Measurements from ENCODE around the gene PCDHGB2.
"Not testable (repeated sequence)": the region's sequence is repeated elsewhere in the genome, so short reads cannot be mapped to it uniquely, and the experiment has no call there.

PCDHGB2 gene

DNA sequence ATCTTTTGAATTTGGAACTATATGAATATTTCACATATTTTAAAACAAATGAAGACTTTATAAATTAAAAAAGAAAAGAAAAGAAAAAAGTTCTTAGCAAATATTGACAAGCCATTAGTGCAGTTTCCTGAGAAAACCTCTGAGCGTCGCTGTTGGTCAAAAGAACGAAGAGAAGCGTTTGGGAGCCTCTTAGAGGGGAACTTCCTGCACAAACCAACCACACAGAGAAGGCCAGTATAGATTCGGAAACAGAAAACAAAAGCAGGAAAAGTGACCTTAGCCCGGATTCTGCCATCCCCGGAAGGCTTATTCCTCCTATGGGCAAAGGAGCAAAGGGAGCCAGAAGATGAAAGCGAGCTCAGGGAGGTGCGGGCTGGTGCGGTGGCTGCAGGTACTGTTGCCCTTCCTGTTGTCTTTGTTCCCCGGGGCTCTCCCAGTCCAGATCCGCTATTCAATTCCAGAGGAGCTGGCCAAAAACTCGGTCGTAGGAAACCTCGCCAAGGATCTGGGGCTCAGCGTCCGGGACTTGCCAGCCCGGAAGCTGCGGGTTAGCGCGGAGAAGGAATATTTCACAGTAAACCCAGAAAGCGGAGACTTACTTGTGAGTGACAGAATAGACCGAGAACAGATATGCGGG lies at the start of gene PCDHGB2:
PCDHGB2 (plus strand) TSS at position 205 of the 637 bp plus-strand sequence; CDS start at position 347, 142 bp downstream.
- DNase-seq = peak; percentile 62 to 64

DNA sequence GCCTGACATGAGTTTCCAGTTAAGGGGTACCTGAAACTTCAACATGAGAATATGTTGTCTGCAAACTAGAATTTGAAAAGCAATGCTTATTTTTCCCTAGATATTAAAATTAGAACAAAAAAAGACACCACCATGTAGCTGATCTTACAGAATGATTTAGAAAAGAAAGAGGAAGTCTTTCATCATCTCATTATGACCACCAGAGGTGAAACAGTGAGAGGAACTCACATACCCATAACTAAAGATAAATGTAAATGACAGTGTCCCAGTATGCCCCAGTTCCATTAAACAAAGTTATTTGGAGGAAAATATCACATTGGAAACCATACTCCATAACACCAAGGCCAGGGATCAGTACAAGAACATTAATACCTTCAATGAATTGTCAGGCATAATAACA lies 46.1 kb upstream of the PCDHGB2 start:
- no peak for DNase-seq

DNA sequence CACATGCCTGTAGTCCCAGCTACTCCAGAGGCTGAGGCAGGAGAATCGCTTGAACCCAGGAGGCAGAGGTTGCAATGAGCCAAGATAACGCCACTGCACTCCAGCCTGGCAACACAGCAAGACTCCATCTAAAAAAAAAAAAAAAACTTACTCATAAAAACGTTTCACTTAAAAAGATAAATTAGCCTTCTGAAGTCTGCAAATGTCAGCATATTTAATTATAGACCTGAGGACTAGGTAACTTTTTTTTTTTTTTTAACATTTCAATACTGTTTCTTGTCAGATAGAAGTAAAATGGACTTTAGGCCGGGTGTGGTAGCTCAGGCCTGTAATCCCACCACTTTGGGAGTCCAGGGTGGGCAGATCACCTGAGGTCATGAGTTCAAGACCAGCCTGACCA lies 42.8 kb upstream of the PCDHGB2 start:
- DNase-seq = not testable (repeated sequence)

DNA sequence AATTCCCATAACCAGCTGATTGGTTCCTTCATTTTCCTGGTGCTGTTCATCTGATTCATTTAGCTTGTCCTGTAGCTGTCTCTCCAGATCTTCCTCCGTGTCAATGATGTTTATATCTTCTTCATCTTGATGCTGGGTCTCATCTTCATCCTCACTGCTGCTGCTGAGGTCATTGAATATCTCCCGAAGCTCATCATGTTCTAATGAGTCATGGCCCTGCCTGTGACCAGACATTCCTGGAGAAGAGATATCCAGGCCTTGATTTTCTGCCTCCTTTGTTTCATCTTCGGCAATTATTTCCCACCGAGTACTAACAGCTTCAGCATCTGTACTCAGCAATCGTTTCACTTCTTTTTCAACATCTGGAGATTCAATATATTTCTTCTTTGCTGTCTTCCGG lies 40.6 kb upstream of the PCDHGB2 start:
- no peak for DNase-seq

DNA sequence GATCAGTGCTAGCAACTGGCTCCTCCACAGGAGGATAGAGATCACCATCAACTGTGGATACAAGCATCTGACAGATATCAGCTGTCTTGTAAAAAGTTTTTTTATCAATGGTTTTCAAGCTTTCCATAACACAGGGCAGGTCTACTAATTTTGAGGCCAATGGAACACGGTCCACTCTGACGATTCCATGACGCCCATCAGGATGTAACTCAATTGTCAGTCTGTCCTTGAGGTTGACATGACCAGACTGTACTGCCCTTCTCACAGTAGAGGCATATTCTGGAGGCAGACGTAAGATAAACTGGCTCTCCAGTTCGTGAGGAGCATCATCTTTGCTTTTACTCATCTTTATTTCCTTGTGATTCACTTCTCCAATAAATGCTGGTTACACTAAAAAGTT lies 40.1 kb upstream of the PCDHGB2 start:
- no peak for DNase-seq

DNA sequence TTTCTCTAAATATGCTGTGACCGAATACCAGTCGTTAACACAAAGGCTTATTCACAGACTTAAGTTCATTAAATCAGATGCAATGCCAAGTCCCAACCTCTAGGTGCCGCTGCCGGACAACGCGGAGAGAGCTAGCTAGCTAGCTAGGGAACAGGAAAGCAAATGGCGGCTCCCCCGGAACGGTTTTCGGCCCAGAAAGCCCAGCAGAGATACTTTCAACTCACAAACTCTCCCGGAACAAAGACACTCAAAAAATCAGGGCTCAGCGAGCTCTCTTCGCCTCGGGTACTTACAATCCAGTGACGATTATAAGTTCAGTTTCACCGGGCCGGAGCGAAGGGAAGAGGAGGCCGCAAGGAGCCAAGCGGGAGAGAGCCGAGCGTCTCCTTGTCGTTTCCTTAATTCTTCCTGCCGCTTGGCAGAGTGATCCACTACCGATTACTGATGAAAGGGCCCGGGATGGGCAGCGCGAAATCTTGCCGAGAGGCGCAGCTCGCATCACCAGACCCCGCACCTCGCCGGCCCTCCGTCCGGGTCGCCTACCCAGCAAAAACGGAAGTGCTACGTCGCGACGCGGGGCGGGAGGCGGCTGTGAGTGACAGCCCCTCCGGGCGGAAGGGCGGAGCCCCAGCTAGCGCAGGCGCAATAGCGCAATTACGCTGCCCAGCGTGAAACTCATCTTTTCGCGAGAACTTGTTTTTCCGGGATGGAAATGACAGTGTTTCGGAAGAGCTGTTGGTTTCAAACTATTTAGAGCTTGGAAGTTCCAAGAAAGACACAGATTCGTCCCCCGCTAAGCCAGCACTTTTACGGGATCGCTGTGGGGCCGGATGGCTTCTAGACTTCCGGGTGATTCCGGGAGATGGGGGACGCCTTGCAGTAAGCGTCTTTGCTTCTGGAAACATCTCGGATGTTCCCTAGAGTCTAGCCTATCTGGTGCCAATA lies 39.3 kb upstream of the PCDHGB2 start, which contains the start of gene TAF7:
TAF7 (minus strand) TSS at position 560 of the 945 bp plus-strand sequence. CDS start 740 bp downstream, outside the sequence.
- DNase-seq = peak; percentile 81 to 93

DNA sequence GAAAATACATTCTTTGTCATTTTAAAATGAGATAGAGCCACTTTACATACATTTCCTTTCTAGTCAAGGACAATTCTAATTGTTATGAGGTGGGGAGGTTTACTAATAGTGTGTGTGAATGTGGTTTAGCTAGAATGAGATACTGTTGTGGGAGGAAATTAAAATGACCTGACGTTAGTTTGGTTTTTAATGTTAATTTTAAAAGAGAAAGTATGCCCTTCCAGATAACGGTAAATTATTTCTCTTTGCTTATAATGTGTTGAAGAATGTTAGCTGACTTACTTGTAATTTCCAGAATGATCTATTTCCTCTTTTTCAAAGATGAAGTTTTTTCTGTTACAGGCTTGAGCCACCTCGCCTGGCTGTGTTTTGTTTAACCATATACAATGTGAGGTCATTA lies 37.5 kb upstream of the PCDHGB2 start:
- DNase-seq = no peak

DNA sequence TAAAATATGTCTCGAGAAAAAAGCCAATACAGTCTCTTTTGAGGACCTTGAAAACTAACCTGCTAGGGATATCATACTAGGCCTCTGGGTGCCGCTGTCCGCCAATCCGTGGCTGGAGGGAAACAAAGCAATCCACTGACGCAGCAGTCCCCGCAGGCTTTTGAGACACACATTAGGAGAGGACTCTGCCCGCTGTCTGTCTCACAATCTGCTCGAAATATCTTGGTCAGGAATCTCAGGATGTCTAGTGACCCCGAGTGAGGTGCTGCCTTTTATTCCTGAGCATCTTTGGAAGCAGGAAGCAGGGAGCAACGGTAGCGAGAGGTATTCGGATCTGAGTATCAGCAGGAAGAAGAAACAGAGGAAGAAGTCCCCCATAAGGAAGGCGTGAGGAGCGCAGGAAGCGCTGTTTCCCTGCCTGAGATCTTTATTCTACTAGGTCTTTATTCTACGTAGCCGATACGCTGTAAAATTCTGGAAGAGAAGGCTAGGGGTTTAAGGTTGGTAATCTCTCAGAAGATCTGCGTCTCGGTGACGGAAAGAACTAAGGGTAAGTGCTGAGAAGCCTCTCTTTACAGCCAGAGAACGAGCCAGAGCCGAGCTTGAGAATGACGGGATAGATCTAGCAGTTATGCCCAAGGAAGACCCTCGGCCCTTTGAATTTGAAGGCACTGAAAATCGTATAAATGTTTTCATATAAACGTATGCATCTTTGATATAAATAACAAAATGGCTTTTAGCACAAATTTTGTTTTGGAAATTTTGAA lies 33.5 kb upstream of the PCDHGB2 start:
- DNase-seq = peak in 1 of 2 experiments; percentile 39

- no peak for DNase-seq
Measured at GRCh38 chr5:141328231-141328630, 31.6 kb upstream of the PCDHGB2 start.

DNA sequence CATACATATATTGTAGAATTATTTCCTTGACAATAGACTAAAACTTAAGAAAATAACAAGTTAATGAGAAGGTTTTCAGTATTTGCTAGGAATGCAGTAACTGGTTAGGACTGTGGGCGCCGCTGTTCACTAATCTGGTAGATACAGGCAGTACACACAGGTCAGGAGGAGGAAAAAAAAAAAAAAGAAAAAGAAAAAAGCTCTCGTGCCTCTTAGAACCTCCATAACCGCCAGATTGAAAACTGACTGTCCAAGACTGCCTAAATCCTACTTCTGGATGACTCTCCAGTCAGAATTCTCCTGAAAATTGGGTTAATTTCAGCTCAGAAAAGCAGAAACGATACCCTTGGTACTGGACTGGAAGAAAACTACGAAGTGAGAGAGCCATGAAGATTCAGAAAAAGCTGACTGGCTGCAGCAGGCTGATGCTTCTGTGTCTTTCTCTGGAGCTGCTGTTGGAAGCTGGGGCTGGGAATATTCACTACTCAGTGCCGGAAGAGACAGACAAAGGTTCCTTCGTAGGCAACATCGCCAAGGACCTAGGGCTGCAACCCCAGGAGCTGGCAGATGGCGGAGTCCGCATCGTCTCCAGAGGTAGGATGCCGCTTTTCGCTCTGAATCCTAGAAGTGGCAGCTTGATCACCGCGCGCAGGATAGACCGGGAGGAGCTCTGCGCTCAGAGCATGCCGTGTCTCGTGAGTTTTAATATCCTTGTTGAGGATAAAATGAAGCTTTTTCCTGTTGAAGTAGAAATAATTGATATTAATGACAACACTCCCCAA lies 29.3 kb upstream of the PCDHGB2 start, which contains the start of gene PCDHGA1:
PCDHGA1 (plus strand) TSS at position 216 of the 782 bp plus-strand sequence.
- DNase-seq = peak in 1 of 2 experiments; percentile 40

GRCh38 chr5:141332571-141332970 lies 27.2 kb upstream of the PCDHGB2 start:
- DNase-seq = not testable (repeated sequence)

DNA sequence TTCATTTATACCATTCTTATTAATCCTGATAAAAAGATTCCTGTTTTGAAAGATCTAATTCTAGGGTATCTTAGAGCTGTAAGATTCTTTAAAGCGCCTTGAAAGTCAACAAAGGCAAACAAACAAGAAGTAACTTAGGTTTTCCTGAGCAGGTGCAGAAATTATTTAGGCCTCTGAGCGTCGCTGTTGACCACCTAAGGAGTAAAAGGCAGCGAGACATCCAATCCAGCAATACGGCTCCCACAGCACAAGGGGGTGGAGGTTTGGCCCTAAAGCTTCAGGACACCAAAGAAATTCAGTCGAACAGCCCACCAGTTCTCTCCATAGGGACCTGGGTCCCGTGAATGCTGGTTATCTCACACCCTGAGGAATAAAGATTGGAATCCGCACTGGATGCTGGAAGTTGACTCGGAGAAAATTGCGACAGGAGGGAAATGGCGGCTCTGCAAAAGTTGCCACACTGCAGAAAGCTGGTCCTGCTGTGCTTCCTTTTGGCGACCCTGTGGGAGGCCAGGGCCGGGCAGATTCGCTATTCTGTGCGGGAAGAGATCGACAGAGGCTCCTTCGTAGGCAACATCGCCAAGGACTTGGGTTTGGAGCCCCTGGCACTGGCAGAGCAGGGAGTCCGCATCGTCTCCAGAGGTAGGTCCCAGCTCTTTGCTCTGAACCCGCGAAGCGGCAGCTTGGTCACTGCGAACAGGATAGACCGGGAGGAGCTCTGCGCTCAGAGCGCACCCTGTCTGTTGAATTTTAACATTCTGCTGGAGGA lies 21.1 kb upstream of the PCDHGB2 start, which contains the start of gene PCDHGA2:
PCDHGA2 (plus strand) TSS at position 223 of the 769 bp plus-strand sequence.
- peak in 1 of 2 experiments; percentile 31 for DNase-seq

GRCh38 chr5:141340781-141341354 lies 18.9 kb upstream of the PCDHGB2 start:
- DNase-seq = not testable (repeated sequence)

DNA sequence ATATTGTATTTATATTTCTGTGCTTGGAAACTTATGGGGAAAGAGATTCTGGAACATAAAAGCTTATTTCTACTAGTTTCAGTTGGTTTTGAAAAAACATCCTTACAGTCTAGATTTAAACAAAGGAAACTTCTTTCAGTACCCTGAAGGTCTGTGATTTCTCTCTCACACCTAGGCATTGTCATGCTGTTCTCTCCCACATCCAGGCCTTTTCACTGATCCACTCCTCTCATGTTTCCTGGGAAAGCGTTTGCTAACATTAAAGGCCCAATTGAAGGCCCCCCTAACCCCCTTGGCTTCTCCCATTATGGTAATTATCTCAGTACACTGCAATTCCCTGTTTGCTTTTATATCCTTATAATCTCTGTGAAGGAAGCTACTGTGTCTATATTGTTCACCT lies 17.0 kb upstream of the PCDHGB2 start:
- DNase-seq = no peak

DNA sequence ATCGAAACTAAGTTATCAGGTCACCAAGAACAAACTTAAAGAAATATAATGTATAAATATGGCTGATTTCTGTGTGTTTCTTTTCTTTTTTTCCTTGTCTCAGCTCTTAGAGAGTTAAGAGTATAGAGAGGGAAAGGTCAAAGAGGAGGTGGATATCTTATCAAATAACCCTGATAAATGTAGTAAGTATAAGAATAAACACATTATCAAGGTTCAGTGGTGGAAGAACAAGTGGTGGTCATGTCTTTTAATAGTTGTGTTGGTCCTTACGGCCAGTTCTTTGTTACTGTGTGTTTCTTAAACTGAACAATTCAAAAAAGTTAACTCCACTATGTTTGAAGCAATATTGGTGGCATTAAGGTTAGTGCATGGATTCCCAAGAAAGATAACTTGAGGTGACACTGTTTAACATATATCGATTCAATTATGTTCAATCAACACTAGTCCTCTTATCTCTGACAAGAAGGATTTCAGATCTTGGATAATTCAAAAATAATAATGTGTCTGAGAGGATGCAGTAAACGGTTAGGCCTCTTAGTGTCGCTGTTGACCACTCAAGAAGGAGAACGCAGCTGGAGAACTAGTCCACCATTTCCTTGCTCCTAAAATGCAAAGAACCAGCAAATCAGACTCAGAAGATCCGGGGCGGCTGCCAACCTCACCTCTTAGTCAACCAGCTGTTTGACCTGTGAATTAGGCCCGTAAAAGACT lies 16.4 kb upstream of the PCDHGB2 start, which contains the start of gene PCDHGA3:
PCDHGA3 (plus strand) TSS at position 588 of the 711 bp plus-strand sequence. CDS start 205 bp downstream, outside the sequence.
- DNase-seq = no peak

DNA sequence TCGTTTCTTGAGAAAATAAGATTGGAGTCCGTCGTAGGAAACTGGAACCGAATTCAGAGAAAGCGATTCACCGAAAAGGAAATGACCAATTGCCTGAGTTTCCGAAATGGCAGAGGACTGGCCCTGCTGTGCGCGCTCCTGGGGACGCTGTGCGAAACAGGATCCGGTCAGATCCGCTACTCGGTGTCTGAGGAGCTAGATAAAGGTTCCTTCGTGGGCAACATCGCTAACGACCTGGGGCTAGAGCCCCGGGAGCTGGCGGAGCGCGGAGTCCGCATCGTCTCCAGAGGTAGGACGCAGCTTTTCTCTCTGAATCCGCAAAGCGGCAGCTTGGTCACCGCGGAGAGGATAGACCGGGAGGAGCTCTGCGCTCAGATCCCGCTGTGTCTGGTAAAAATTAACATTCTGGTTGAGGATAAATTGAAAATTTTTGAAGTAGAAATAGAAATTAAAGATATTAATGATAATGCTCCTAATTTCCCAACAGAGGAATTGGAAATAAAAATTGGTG lies 15.8 kb upstream of the PCDHGB2 start:
- DNase-seq = no peak

DNA sequence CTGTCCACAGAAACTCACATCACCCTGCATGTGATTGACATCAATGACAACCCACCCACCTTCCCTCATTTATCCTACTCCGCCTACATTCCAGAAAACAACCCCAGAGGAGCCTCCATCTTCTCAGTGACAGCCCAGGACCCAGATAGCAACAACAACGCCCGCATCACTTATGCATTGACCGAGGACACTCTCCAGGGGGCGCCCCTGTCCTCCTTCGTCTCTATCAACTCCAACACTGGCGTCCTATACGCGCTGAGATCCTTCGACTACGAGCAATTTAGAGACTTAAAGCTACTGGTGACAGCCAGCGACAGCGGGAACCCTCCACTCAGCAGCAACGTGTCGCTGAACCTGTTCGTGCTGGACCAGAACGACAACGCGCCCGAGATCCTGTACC lies 14.5 kb upstream of the PCDHGB2 start:
- no peak for DNase-seq

- not testable (repeated sequence) for DNase-seq
Measured at GRCh38 chr5:141346017-141346416, 13.8 kb upstream of the PCDHGB2 start.

DNA sequence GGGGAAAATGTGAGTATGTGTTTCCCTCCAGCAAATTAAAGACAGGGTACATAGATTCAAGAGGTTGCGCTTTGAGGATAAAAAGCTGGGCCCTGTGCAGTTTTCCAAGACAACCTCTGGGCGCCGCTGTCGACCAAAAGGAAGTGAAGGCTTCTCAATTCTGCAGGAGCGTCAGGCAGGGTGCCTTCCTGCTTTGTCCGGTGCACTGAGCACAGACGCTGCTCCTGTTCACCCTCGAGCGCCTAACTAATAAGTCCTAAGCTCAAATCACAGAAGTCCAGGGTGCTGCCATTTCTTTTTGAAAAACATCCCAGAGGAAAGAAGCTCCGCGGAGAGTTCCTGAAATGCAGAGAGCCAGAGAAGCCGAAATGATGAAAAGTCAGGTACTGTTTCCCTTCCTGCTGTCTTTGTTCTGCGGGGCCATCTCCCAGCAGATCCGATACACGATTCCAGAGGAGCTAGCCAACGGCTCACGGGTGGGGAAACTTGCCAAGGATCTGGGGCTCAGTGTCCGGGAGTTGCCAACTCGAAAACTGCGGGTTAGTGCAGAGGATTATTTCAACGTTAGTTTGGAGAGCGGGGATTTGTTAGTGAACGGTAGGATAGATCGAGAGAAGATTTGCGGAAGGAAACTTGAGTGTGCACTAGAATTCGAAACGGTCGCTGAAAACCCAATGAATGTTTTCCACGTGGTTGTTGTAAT lies 9.7 kb upstream of the PCDHGB2 start, which contains the start of gene PCDHGB1:
PCDHGB1 (plus strand) TSS at position 183 of the 703 bp plus-strand sequence; CDS start at position 345, 162 bp downstream.
- peak; percentile 1 to 52 for DNase-seq
